GM12878 (cell line): Measurements from ENCODE around the gene NOS1. TPM values are rescaled to one million over a fixed set of nuclear protein-coding genes. Genes with fewer than 3 reads are reported as not detected.

Experiments used
- ATAC-seq: fragments of 200-7000 bp; cut with Tn5 transposase; 3 replicates; pipeline ENCODE4 v1.9.1; 2020; ENCODE audit warnings: mild to moderate bottlenecking, moderate library complexity
- BruUV-seq: library from RNA; stranded (reverse); fragments of 400-500 nt; replicated peaks from 2 replicates; lab custom pipeline; 2021; lab: Mats Ljungman, UMichigan
- CTCF ChIA-PET: fragments of 300-600 bp; sonication (Branson Sonifier 250); formaldehyde crosslinking; extraction: SDS; loops from one replicate; lab custom pipeline; 2021; ENCODE audit warnings: inconsistent platforms; lab: Yijun Ruan, JAX
- POLR2A ChIA-PET: fragments of 350-600 bp; formaldehyde crosslinking; extraction: SDS; loops from one replicate; lab custom pipeline; 2021; ENCODE audit warnings: inconsistent platforms; lab: Charles Lee
- RAD21 ChIA-PET: fragments of 300-600 bp; sonication (Branson Sonifier 250); formaldehyde crosslinking; loops from one replicate; lab custom pipeline; 2023; ENCODE audit warnings: antibody characterized with exemption; ENCODE audit not compliant: unreplicated experiment; lab: Charles Lee
- SMC1A ChIA-PET: fragments of 300-600 bp; sonication (Branson Sonifier 250); formaldehyde crosslinking; loops from one replicate; lab custom pipeline; 2023; ENCODE audit not compliant: unreplicated experiment, uncharacterized antibody; lab: Charles Lee
- DNase-seq: peaks from one replicate; pipeline ENCODE4 v3.0.0-alpha.2; 2011; ENCODE audit warnings: low read depth, low spot score
- FAIRE-seq: peaks from 3 replicates; lab custom pipeline; 2011; peaks lifted over from hg19 to GRCh38; lab: Jason Lieb, UNC
- H2AFZ ChIP-seq: 2 replicates; pipeline ENCODE4 v1.6.0; 2011; ENCODE audit warnings: low read depth, low read length, control low read depth; ENCODE audit not compliant: control insufficient read depth
- H3K27ac ChIP-seq: 2 replicates; pipeline ENCODE4 v1.5.1; 2011; ENCODE audit warnings: control low read depth; ENCODE audit not compliant: control insufficient read depth, insufficient read depth
- H3K27me3 ChIP-seq, 2 experiments: replicated peaks in 1 of 2; 2 replicates each; pipeline versions ENCODE4 v1.6.0 to v1.6.1; 2011; ENCODE audit warnings: low read length in 1 of 2; ENCODE audit not compliant: control insufficient read depth in 2 of 2, insufficient read depth in 2 of 2
- H3K36me3 ChIP-seq, 2 experiments: 2 replicates each; pipeline ENCODE4 v1.5.1; 2011; ENCODE audit warnings: low read length in 1 of 2; ENCODE audit not compliant: control insufficient read depth in 2 of 2, insufficient read depth in 2 of 2
- H3K4me1 ChIP-seq: 2 replicates; pipeline ENCODE4 v1.6.1; 2011; ENCODE audit warnings: mild to moderate bottlenecking, low read length, moderate library complexity, mixed read lengths; ENCODE audit not compliant: control insufficient read depth, insufficient read depth
- H3K4me2 ChIP-seq: 2 replicates; pipeline ENCODE4 v1.6.0; 2011; ENCODE audit warnings: control low read depth; ENCODE audit not compliant: control insufficient read depth, insufficient read depth
- H3K4me3 ChIP-seq: fragments of 200-600 bp; sonication (generic); 2 replicates; pipeline ENCODE4 v1.5.1; 2016
- H3K79me2 ChIP-seq: 2 replicates; pipeline ENCODE4 v1.6.0; 2011; ENCODE audit warnings: low read length; ENCODE audit not compliant: control insufficient read depth, insufficient read depth
- H3K9ac ChIP-seq: 2 replicates; pipeline ENCODE4 v1.8.0; 2011; ENCODE audit warnings: low read length, control low read depth, mixed read lengths; ENCODE audit not compliant: control insufficient read depth, insufficient read depth
- H3K9me3 ChIP-seq: replicated peaks from 3 replicates; pipeline ENCODE4 v1.5.1; 2011; ENCODE audit warnings: mild to moderate bottlenecking, low read length; ENCODE audit not compliant: control insufficient read depth, insufficient read depth
- H4K20me1 ChIP-seq: 2 replicates; pipeline ENCODE4 v1.6.0; 2011; ENCODE audit not compliant: control insufficient read depth, insufficient read depth
- BMI1 ChIP-seq: fragments of 450-650 bp; IDR thresholded peaks from 2 replicates; pipeline ENCODE4 v1.6.1; 2016; ENCODE audit warnings: mild to moderate bottlenecking, moderate library complexity, borderline replicate concordance
- BRCA1 ChIP-seq: IDR thresholded peaks from 2 replicates; pipeline ENCODE4 v1.6.1; 2011; ENCODE audit warnings: low read depth, low read length, improper control_type of control experiment
- E2F8 ChIP-seq: fragments of 450-650 bp; IDR thresholded peaks from 2 replicates; pipeline ENCODE4 v1.6.1; 2018; ENCODE audit warnings: mild to moderate bottlenecking, low read depth, moderate library complexity; ENCODE audit not compliant: partially characterized antibody
- ETV6 ChIP-seq, 2 experiments: fragments of 450-650 bp in 1 of 2; IDR thresholded peaks in 1 of 2; conservative IDR thresholded peaks in 1 of 2; 2 replicates each; pipeline ENCODE4 v1.6.1; 2014; ENCODE audit warnings: antibody characterized with exemption in 1 of 2, borderline replicate concordance in 1 of 2, low read depth in 1 of 2, mild to moderate bottlenecking in 1 of 2, moderate library complexity in 1 of 2
- FOXK2 ChIP-seq: fragments of 450-650 bp; IDR thresholded peaks from 2 replicates; pipeline ENCODE4 v1.6.1; 2017; ENCODE audit warnings: mild to moderate bottlenecking, moderate library complexity
- KDM1A ChIP-seq: fragments of 200-600 bp; sonication (generic); IDR thresholded peaks from 2 replicates; pipeline ENCODE4 v1.6.1; 2016; ENCODE audit warnings: borderline replicate concordance
- NFYB ChIP-seq: IDR thresholded peaks from 2 replicates; pipeline ENCODE4 v1.6.1; 2011; ENCODE audit warnings: low read depth, mild to moderate bottlenecking, low read length, improper control_type of control experiment, moderate library complexity; ENCODE audit not compliant: insufficient read depth
- SPI1 ChIP-seq: IDR thresholded peaks from 2 replicates; pipeline ENCODE4 v1.6.1; 2011; ENCODE audit warnings: low read depth, mild to moderate bottlenecking, low read length, moderate library complexity, borderline replicate concordance; ENCODE audit not compliant: insufficient read depth
- SREBF1 ChIP-seq: IDR thresholded peaks from 2 replicates; pipeline ENCODE4 v1.6.1; 2012; ENCODE audit warnings: mild to moderate bottlenecking, low read length
- SREBF2 ChIP-seq: IDR thresholded peaks from 2 replicates; pipeline ENCODE4 v1.6.1; 2012; ENCODE audit warnings: mild to moderate bottlenecking, low read length
- TAF1 ChIP-seq: IDR thresholded peaks from 2 replicates; pipeline ENCODE4 v1.6.1; 2011; ENCODE audit warnings: mild to moderate bottlenecking, low read depth, low read length, borderline replicate concordance
- ZNF207 ChIP-seq: fragments of 450-650 bp; IDR thresholded peaks from 2 replicates; pipeline ENCODE4 v1.6.1; 2014; ENCODE audit warnings: antibody characterized with exemption, mild to moderate bottlenecking, borderline replicate concordance
- ZNF274 ChIP-seq: IDR thresholded peaks from one replicate; pipeline ENCODE4 v1.8.0; 2011; ENCODE audit not compliant: insufficient read length, insufficient read depth
- WGBS: methylation state at CpG from one replicate; pipeline ENCODE4 v1.1.6; 2016; ENCODE audit warnings: low lambda C conversion rate; ENCODE audit not compliant: insufficient replicate concordance, insufficient coverage; ENCODE audit errors: missing lambda C conversion rate; 5-methylcytosine and 5-hydroxymethylcytosine counted together
- in situ Hi-C: fragments of 300-500 bp; cut with MboI; formaldehyde crosslinking; loops from 9 replicates; pipeline ENCODE4 v1.14.3; 2018; ENCODE audit warnings: mixed read lengths
- intact Hi-C: fragments of 100-400 bp; cut with micrococcal nuclease; formaldehyde crosslinking; loops from one replicate; pipeline ENCODE4 v1.14.2; 2022; ENCODE audit not compliant: unreplicated experiment
- polyA plus RNA-seq, 11 experiments: library from polyadenylated mRNA; depleted of rRNA in 4 of 11; unstranded in 6 of 11; stranded (reverse) in 5 of 11; fragments of >200 nt; fragmentation: Nextera tagmentation in 4 of 11; fragmentation: Illumina TruSeq in 1 of 11; extraction: Ambion mirVana in 4 of 11; extraction: Trizol in 1 of 11; gene quantifications; 1 replicate in 1 of 11; 2 replicates in 10 of 11; pipeline versions ENCODE4 v1.2.1 to v1.2.3, GENCODE V29; 2011 to 2016; ENCODE audit warnings: inconsistent platforms in 2 of 11, missing spikeins in 2 of 11, low read depth in 1 of 11
- total RNA-seq, 4 experiments: library from RNA; depleted of rRNA in 3 of 4; stranded (reverse); fragments of >200 nt in 3 of 4; fragmentation: Illumina TruSeq in 1 of 4; extraction: Trizol in 1 of 4; gene quantifications; 2 replicates each; pipeline versions ENCODE4 v1.2.1 to v1.2.3, GENCODE V29; 2013 to 2021
- TF ChIP-seq, protein P1 (sequence below): fragments of 450-650 bp; IDR thresholded peaks from 2 replicates; pipeline ENCODE4 v1.6.1; 2017; ENCODE audit warnings: mild to moderate bottlenecking, low read depth, inconsistent platforms; ENCODE audit not compliant: poor library complexity, severe bottlenecking

Gene NOS1
- total and polyA plus RNA-seq, 10 of the 15 experiments (the other 5 are each of a cell fraction or from before 2014, with no cell fraction given), result under 0.01 to 0.04 (median 0.01) TPM; not detected in 7

GRCh38 chr12:117226505-117226904 lies 134.9 kb downstream of the NOS1 start:
- H3K4me1 ChIP-seq, result no peaks in the 10 kb centered on the region
- no peak overlapping the region for H3K4me3 ChIP-seq
- ChIA-PET CTCF (interaction anchor here (0.8 to 1.0 kb wide), 2 partner anchors 9 to 198 kb away, joined by 3 read pairs; no protein-coding TSS in a partner anchor), POLR2A (no interaction called here), RAD21 (no interaction called here), SMC1A (no interaction called here)
- no peaks in the 10 kb centered on the region for H3K36me3 ChIP-seq
- no peak for FAIRE-seq
- TF ChIP-seq SREBF1 (no peak), BMI1 (no peak), BRCA1 (no peak), TAF1 (no peak), ETV6 (conservative IDR thresholded peaks at IDR 0.05 in 1 of 2, IDR thresholded peaks at IDR 0.05 in 1 of 2; ENCODE audit: borderline replicate concordance in 1 of 2, low read depth in 1 of 2) (no peak), KDM1A (no peak), SREBF2 (no peak)
- H3K27me3 ChIP-seq, result no peaks in the 10 kb centered on the region
- H3K79me2 ChIP-seq, result no peaks in the 10 kb centered on the region
- intact Hi-C loops, result no loop called here
- no peaks in the 10 kb centered on the region for H4K20me1 ChIP-seq
- H3K27ac ChIP-seq, result no peak overlapping the region
- 11% methylated on average over 10 of the region's 10 CpGs for WGBS
- no peak overlapping the region for H3K4me2 ChIP-seq
- no peak for DNase-seq
- in situ Hi-C loops, result no loop called here
- H3K9me3 ChIP-seq, result no peaks in the 10 kb centered on the region
- no peak overlapping the region for H2AFZ ChIP-seq
- H3K9ac ChIP-seq, result no peak overlapping the region
- BruUV-seq, result no TSS peak
- peak; percentile 21; the same call in 2 of the 3 replicates for ATAC-seq

DNA sequence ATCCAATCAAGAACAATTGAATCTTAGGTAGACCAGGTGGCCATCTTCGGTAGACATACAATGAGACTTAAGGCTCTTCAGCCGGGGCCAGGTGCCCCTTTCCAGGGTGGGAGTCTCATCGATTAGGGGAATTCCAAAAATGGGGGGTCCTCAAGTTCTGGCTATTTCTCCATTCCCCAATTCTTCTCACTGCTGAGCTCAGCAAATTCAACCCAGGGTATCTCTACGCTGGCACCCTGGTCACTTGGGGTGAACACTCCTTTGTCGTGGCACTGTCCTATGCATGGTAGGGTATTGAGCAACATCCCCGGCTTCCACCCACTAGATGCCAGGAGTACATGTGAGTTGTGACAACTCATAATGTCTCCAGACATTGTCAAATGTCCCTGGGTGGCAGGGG lies 136.2 kb downstream of the NOS1 start:
- in situ Hi-C loops (no loop called here), intact Hi-C loops (no loop called here)
- ChIA-PET CTCF (interaction anchor here (1.0 to 1.3 kb wide), 2 partner anchors 10 to 12 kb away, joined by 3 read pairs; no protein-coding TSS in a partner anchor), RAD21 (no interaction called here), POLR2A (no interaction called here), SMC1A (no interaction called here)
- 70% methylated on average over 6 of the region's 6 CpGs for WGBS
- BruUV-seq, result no TSS peak
- no peaks in the 10 kb centered on the region for H3K9me3 ChIP-seq
- no peak overlapping the region for H3K9ac ChIP-seq
- no peaks in the 10 kb centered on the region for H3K4me1 ChIP-seq
- no peaks in the 10 kb centered on the region for H3K79me2 ChIP-seq
- DNase-seq (no peak), FAIRE-seq (no peak), ATAC-seq (no peak)
- no peaks in the 10 kb centered on the region for H3K36me3 ChIP-seq
- 0 out of 4 replicates have a peak, but pooled peaks cover 0 to 2% of the 10 kb centered on the region in 2 experiments for H3K27me3 ChIP-seq
- no peaks in the 10 kb centered on the region for H4K20me1 ChIP-seq
- H2AFZ ChIP-seq, result no peak overlapping the region
- H3K4me2 ChIP-seq, result no peak overlapping the region
- no peak overlapping the region for H3K27ac ChIP-seq
- H3K4me3 ChIP-seq, result no peak overlapping the region
- TF ChIP-seq E2F8 (no peak), NFYB (no peak), FOXK2 (no peak), ZNF274 (no peak), ZNF207 (no peak), SPI1 (no peak)
- TF ChIP-seq, protein P1, sequence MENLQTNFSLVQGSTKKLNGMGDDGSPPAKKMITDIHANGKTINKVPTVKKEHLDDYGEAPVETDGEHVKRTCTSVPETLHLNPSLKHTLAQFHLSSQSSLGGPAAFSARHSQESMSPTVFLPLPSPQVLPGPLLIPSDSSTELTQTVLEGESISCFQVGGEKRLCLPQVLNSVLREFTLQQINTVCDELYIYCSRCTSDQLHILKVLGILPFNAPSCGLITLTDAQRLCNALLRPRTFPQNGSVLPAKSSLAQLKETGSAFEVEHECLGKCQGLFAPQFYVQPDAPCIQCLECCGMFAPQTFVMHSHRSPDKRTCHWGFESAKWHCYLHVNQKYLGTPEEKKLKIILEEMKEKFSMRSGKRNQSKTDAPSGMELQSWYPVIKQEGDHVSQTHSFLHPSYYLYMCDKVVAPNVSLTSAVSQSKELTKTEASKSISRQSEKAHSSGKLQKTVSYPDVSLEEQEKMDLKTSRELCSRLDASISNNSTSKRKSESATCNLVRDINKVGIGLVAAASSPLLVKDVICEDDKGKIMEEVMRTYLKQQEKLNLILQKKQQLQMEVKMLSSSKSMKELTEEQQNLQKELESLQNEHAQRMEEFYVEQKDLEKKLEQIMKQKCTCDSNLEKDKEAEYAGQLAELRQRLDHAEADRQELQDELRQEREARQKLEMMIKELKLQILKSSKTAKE, result no peak
